GM12874 (cell line): ENCODE measurements around the gene PARM1.

Experiments used
- TF ChIP-seq, protein P1 (sequence below): IDR thresholded peaks from 2 replicates; pipeline ENCODE4 v1.5.1; 2011; ENCODE audit warnings: low read depth, mild to moderate bottlenecking, control low read depth, low read length, moderate library complexity; ENCODE audit not compliant: insufficient read depth

PARM1 gene

DNA sequence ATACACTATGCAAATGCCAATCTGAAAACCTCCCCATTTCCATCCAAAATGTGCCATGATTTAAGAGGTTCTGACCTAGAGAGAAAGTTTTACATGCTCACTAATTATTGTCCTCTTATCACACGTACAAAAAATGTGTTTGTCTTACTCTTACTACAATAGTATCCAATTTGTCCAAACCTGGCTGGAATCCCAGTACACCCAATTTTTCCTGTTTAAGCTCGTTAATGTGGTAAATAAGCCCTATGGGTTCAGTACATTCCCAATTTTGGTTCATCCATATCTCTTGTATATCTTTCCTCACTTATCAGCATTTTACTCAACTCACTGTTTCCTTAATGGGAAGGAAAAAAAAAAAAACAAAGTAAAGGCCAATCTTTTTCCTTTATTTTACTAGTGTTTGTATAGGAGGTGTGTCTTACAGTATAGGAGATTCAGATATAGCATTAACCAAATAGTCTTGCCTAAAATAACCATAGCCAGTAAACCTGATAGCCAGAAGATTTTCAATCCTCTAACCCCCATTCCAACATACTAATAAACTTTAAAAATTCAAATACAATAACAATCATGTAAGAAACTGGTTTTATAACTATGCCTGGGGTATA lies 109.8 kb downstream of the PARM1 start:
- TF ChIP-seq, protein P1, sequence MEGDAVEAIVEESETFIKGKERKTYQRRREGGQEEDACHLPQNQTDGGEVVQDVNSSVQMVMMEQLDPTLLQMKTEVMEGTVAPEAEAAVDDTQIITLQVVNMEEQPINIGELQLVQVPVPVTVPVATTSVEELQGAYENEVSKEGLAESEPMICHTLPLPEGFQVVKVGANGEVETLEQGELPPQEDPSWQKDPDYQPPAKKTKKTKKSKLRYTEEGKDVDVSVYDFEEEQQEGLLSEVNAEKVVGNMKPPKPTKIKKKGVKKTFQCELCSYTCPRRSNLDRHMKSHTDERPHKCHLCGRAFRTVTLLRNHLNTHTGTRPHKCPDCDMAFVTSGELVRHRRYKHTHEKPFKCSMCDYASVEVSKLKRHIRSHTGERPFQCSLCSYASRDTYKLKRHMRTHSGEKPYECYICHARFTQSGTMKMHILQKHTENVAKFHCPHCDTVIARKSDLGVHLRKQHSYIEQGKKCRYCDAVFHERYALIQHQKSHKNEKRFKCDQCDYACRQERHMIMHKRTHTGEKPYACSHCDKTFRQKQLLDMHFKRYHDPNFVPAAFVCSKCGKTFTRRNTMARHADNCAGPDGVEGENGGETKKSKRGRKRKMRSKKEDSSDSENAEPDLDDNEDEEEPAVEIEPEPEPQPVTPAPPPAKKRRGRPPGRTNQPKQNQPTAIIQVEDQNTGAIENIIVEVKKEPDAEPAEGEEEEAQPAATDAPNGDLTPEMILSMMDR = no peak

DNA sequence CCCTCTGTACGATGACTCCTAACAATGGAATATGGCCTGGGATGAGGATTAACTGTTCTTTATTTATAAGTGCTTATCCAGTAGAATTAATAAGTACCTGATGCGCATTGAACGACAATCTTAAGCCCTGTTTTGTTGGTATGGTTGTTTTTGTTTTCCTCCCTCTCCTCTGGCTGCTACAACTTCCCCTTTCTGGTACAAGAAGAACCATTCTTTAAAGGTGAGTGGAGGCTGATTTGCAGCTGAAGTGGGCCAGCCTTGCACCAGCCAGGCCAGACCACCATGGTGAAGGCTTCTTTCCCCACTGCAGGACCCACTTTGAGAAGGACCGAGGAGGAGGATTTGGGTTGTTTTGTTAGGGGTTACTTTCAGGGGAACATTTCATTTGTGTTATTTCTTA lies 113.3 kb downstream of the PARM1 start:
- TF ChIP-seq, protein P1 = no peak

DNA sequence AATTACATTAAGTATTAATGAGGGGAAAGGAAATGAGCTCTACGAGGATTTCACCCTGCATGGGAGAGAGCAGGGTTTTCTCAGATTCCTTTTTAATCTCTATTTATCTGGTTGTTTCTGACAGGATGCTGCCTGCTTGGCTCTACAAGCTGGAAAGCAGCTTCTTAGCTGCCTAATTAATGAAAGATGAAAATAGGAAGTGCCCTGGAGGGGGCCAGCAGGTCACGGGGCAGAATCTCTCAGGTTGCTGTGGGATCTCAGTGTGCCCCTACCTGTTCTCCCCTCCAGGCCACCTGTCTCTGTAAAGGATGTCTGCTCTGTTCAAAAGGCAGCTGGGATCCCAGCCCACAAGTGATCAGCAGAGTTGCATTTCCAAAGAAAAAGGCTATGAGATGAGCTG lies 113.7 kb downstream of the PARM1 start:
- TF ChIP-seq, protein P1 = no peak

DNA sequence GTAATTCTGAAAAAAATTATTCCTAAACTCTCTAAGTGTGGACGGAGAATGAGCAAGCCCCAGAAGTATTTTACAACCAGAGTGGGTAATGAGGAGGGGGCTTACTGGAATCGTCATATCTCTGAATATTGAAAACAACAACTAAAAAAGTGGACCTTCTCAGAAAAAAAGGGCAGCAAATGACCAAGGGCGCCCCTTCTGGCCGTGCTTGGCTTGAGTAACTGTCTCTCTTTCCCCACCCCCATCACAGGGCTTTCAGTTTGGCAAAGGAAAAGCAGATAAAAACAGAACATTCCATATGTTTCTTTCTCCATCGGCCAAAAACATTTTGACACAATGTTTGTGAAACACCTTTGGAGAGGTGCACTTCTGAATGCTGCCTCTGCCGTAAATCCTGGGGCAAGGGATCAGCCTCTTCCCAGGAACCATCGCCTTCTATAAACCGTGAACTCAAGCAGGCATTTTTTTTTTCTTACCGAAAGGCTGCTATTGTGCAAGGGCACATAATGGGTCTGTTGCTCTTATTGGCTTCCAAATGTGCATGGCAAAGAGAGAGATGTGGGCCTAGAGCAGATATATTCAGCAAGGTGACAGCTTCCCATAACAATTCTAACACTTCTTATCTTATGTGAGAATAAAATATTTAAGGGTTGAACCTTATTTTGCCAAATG lies 115.4 kb downstream of the PARM1 start:
- TF ChIP-seq, protein P1 = peak; percentile 15; the same call in 1 of the 2 replicates

DNA sequence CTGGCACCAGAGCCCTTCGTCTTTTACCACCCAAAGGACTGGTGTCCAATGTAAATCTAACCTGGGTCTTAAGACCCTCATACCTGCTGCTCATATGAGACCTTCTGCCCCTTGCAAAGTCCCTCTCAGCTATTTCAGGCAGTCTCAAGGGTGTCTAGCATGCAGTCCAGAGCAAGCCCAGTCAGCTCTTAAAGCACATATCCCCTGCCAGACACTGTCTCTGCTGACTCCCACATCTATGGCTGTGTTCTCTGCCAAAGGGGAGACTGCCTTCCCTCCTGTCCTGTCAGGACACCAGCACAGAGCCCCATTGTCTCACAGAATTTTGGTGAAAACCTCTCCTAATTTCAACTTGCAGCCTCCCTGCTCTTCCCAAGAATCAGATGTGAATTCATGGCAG lies 118.5 kb downstream of the PARM1 start:
- TF ChIP-seq, protein P1 = no peak

DNA sequence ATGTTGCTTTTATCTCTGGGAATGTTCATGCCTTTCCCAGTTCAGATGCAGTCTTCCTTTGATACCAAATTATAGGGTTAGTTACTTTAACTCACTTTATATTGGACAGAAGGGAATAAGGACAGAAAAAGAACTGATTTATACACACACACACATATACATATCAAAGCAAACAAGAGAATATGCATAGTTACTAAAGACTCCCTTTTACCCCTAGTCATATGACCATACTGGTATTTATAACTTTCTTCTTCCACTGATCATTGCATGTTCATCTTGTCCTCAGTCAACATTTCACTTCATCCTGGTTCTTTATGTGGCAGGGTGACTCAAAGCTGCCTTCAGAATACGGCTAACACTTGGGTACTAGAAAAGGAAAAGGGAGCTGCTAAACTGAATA lies 120.4 kb downstream of the PARM1 start:
- TF ChIP-seq, protein P1 = no peak

DNA sequence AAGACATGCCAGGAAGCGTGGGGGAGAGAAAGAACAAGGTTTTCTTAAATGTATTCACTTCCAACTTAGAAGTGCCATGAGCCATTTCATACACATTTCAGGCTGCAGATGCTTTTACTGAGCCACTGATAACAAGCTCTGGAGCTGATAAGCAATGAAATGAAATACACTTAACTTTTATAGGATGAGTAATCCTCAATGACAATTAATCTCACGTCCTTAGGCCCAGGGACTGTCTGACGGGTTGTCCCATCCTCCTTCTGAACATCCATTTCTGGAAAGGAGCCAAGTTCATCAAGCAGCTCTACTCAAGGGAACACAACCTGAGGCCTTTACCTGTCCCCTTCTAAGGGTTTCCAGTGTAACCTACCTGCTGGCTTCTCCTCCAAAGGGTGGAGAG lies 121.2 kb downstream of the PARM1 start:
- TF ChIP-seq, protein P1 = no peak
